Measurements from ENCODE around the gene ANXA11.

Gene ANXA11

GRCh38 chr10:80187465-80188409 is 17.6 kb downstream of the ANXA11 start:
- DNase-seq (ENCODE audit: low spot score), result peak; percentile 90

- no peak for DNase-seq (ENCODE audit: low spot score)
These were observed 18.3 kb downstream of the ANXA11 start for GRCh38 chr10:80187060-80187459.

- no peak for DNase-seq (ENCODE audit: low spot score)
These were observed 18.8 kb downstream of the ANXA11 start for GRCh38 chr10:80186364-80187012.

DNA sequence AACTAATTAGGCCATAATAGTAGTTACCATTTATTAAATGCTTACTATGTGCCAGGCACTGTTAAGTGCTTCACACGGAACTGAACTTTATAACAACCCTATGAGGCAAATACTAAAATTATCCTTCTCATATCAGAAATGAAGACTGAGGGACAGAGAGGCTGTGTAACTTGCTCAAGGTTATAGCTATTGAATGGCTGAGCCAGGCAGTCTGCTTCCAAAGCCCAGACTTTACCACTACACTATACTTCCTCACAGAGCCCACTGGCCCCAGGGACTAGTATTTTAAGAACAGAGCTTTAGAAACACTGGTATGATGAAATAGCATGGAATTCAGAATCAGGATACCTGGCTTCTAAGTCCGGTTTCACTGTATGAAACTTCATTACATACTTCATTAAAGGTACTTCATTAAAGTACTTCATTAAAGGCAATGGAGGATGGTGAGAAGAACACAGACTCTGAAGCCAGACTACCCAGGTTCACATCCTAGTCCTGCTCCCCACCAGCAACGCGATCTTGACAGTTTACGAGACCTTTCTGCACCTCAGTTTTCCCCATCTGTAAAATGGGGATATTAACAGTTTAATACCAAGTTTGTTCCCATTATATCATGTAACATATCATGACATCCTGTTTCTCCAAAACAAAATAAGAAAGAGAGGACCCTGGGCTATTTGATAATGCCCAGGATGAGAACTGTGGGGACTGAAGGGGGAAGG is 19.6 kb downstream of the ANXA11 start:
- no peak for DNase-seq (ENCODE audit: low spot score)

- no peak for DNase-seq (ENCODE audit: low spot score)
These were observed 21.0 kb downstream of the ANXA11 start for GRCh38 chr10:80184291-80184690.

DNA sequence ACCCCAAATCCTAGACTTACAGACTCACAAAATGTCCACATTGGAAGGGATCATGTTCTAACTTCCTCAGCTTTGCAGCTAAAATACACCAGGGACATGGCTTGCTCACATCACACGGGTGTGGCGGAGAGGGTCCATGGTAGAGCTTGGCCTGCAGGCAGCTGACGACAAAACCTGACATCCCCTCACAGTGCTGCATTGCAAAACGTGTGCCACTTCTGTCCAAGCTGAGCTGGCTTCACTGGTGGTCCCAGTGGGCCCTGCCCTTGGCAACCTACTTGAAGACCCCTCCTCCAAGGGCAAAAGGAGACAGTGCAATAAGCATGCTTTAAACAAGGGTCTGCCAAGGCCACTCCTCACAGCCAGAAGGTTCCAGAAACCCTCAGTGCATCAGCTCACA is 21.9 kb downstream of the ANXA11 start:
- DNase-seq (ENCODE audit: low spot score), result no peak

GRCh38 chr10:80182986-80183385 is 22.4 kb downstream of the ANXA11 start:
- no peak for DNase-seq (ENCODE audit: low spot score)

- DNase-seq (ENCODE audit: low spot score), result no peak
These were observed 27.3 kb downstream of the ANXA11 start for GRCh38 chr10:80177781-80178636.

DNA sequence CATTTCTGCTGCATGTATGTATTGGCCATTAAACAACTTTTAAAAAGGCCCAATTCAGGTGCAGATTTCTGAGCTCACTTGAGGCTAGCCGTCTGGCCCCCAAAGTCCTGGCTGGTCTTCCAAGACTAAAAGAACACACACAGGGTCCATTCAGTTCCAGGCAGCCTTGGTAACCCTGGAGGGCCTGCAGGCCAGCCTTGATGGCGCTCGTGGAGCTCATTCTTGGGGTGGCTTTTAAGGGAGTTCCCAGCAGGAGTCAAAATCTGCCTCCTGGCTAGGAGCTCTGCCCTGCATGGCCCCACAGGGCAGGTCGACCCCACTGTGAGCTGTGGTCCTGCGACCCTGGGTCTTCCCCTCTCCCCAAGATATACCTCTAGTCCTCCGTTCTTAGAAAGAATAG is 28.8 kb downstream of the ANXA11 start:
- DNase-seq (ENCODE audit: low spot score), result no peak

- no peak for DNase-seq (ENCODE audit: low spot score)
These were observed 30.5 kb downstream of the ANXA11 start for GRCh38 chr10:80174641-80175395.

DNA sequence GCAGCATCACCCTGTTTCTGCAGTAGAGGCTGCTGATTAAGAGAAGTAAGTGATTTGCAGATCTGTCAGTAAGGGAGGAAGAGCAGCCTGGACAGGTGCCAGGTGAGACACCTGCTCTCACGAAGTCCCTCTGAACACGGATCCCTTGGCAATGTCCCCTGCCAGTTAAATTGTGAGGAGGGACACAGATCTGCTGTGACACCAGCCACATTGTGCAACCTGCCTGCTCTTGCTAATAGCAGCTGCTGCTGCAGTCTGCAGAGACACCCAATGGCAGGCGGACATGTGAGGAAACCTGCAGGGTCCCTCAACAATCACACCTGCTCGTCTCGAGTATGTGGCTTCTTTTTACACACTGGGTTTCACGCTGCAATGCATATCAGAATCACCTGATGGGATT is 31.9 kb downstream of the ANXA11 start:
- no peak for DNase-seq (ENCODE audit: low spot score)

- no peak for DNase-seq (ENCODE audit: low spot score)
These were observed 32.4 kb downstream of the ANXA11 start for GRCh38 chr10:80172896-80173295.

- no peak for DNase-seq (ENCODE audit: low spot score)
These were observed 34.1 kb downstream of the ANXA11 start for GRCh38 chr10:80171248-80171660.

GRCh38 chr10:80170641-80171040 is 34.7 kb downstream of the ANXA11 start:
- DNase-seq (ENCODE audit: low spot score), result no peak

- no peak for DNase-seq (ENCODE audit: low spot score)
These were observed 35.3 kb downstream of the ANXA11 start for GRCh38 chr10:80170026-80170425.

GRCh38 chr10:80168679-80169380 is 36.5 kb downstream of the ANXA11 start:
- DNase-seq (ENCODE audit: low spot score), result peak; percentile 24

GRCh38 chr10:80168162-80168511 is 37.2 kb downstream of the ANXA11 start:
- no peak for DNase-seq (ENCODE audit: low spot score)

DNA sequence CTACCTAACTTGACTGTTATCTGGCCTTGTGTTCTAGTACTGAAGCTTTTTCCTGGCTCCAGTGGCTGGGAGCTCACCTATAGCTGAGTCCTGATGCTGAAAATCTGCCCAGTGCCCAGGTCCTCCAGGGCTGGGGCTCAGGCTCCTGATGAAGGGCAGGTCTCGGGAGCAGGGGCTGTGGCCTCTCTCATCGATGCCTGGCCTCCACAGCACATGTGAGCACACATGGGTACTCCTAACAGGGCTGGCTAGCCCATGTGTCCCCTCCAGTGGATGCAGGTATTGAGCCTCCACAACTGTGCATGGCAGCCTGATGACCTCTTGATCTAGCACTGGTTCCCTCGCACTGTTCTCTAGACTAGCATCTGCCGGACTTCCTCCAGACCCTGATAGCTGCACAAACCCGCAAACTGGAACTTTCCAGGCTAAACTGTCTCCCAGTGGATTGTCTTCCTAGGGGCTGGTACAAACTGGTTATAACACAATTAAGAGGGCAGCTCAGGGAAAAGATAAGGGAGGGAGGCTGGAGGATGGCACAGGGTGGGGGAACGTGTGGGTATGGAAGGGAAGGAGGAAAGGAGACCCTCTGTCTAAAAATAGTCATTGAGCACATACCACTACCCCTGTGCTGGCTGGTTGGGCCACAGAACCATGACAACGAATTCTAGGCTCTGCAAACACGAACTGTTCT is 37.7 kb downstream of the ANXA11 start:
- no peak for DNase-seq (ENCODE audit: low spot score)

DNA sequence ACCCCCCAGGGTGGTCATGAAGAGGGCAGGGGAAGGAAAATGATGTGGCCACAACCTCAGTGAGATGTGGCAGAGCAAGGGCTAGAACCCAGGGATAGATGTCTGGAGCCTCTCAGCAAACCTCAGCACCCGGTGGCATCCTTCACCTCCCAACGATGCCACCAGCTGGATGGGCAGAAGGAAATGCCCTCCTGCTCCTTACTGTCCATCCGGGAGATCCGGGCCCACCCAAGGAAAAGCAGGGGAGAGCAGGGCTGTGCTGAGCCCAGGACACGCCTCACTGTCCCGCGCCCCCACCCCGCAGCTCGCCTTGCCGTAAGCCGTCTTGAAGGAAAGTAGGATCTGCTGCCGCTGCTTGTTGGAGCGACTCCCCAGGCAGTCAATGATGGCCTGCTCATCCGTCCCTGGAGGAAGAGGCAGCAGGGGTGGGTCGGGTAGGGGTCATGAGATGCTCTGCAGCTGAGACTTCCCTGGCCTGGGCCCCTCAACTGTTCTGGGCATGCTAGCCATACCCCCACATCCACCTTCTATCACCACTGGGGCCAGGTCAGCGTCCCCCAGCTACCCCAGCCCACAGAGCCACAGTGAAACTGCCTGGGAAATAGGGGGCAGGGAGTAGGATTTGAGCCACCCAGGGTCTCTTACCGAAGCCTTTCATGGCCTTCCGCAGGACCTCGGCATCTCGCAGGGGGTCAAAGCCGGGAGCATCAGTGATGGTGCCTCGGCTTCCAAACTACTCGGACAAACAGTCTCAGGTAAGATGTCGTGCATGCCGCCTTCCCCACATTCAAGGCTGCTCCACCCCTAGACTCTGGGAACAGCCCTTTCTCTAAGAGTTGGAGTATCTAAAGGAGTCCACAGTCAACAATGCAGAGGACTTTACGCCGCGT is 38.5 kb downstream of the ANXA11 start:
- no peak for DNase-seq (ENCODE audit: low spot score)
